Measurements from ENCODE around the gene RASGRP2. TPM values are rescaled to one million over a fixed set of nuclear protein-coding genes. Genes with fewer than 3 reads are reported as not detected.

RASGRP2 gene
- total RNA-seq, 1 donor from 2014 or later: 1.3 TPM

- no peak for DNase-seq (ENCODE audit: extremely low read depth, low read depth, low spot score)
These were observed 1.7 kb downstream of the RASGRP2 start for GRCh38 chr11:64742087-64742888.

GRCh38 chr11:64741375-64742086 is 2.4 kb downstream of the RASGRP2 start:
- no peak for DNase-seq (ENCODE audit: extremely low read depth, low read depth, low spot score)

- DNase-seq (ENCODE audit: extremely low read depth, low read depth, low spot score): no peak
These were observed 4.1 kb downstream of the RASGRP2 start for GRCh38 chr11:64739871-64740270.

GRCh38 chr11:64736654-64737053 is 7.3 kb downstream of the RASGRP2 start:
- DNase-seq (ENCODE audit: extremely low read depth, low read depth, low spot score): no peak

GRCh38 chr11:64735725-64736259 is 8.2 kb downstream of the RASGRP2 start:
- DNase-seq (ENCODE audit: extremely low read depth, low read depth, low spot score): no peak

- DNase-seq (ENCODE audit: extremely low read depth, low read depth, low spot score): no peak
These were observed 8.9 kb downstream of the RASGRP2 start for GRCh38 chr11:64734811-64735724.

- no peak for DNase-seq (ENCODE audit: extremely low read depth, low read depth, low spot score)
These were observed 12.3 kb downstream of the RASGRP2 start for GRCh38 chr11:64731601-64732000.

- no peak for DNase-seq (ENCODE audit: extremely low read depth, low read depth, low spot score)
These were observed 14.0 kb downstream of the RASGRP2 start for GRCh38 chr11:64729851-64730382.

GRCh38 chr11:64728757-64729365 is 15.1 kb downstream of the RASGRP2 start:
- DNase-seq (ENCODE audit: extremely low read depth, low read depth, low spot score): no peak

GRCh38 chr11:64726867-64727530 is 16.9 kb downstream of the RASGRP2 start:
- DNase-seq (ENCODE audit: extremely low read depth, low read depth, low spot score): no peak

GRCh38 chr11:64726211-64726641 is 17.7 kb downstream of the RASGRP2 start:
- no peak for DNase-seq (ENCODE audit: extremely low read depth, low read depth, low spot score)

- DNase-seq (ENCODE audit: extremely low read depth, low read depth, low spot score): no peak
These were observed 18.9 kb downstream of the RASGRP2 start for GRCh38 chr11:64724863-64725532.

GRCh38 chr11:64723907-64724862 is 19.8 kb downstream of the RASGRP2 start:
- DNase-seq (ENCODE audit: extremely low read depth, low read depth, low spot score): no peak

GRCh38 chr11:64723117-64723906 is 20.6 kb downstream of the RASGRP2 start, which contains the start of gene NRXN2:
TSS of gene NRXN2 (minus strand) at chr11:64723197. CDS start at chr11:64713699, 9,498 bp downstream.
- no peak for DNase-seq (ENCODE audit: extremely low read depth, low read depth, low spot score)

GRCh38 chr11:64722141-64723065 is 21.5 kb downstream of the RASGRP2 start:
- no peak for DNase-seq (ENCODE audit: extremely low read depth, low read depth, low spot score)

GRCh38 chr11:64721359-64721699 is 22.6 kb downstream of the RASGRP2 start:
- DNase-seq (ENCODE audit: extremely low read depth, low read depth, low spot score): no peak

Measured in glomerular endothelial cell (primary cell).